ENCODE measurements around the gene KCTD7. TPM values are rescaled to one million over a fixed set of nuclear protein-coding genes. Genes with fewer than 3 reads are reported as not detected.

KCTD7 gene
- total and polyA plus RNA-seq, 10 of the 15 experiments (the other 5 are each of a cell fraction or from before 2014, with no cell fraction given) = 1.6 to 18.0 (median 9.4) TPM

GRCh38 chr7:66664590-66665293 lies 36.1 kb downstream of the KCTD7 start (continued):
- TF ChIP-seq BCL3 (IDR thresholded peaks at IDR 0.05; ENCODE audit: borderline replicate concordance, insufficient read depth, low read depth, low read length, poor library complexity, severe bottlenecking) (no peak), MAX (IDR thresholded peaks at IDR 0.05; ENCODE audit: low read depth, low read length) (no peak), IKZF1 (conservative IDR thresholded peaks at IDR 0.05) (no peak), JUNB (IDR thresholded peaks at IDR 0.05) (no peak), NR2C2 (IDR thresholded peaks at IDR 0.05; ENCODE audit: borderline replicate concordance, control insufficient read depth, insufficient read length, low read depth) (no peak), SREBF2 (IDR thresholded peaks at IDR 0.05; ENCODE audit: low read length) (no peak), CHD2 (IDR thresholded peaks at IDR 0.05; ENCODE audit: borderline replicate concordance, low read depth, low read length) (no peak), USF2 (IDR thresholded peaks at IDR 0.05; ENCODE audit: borderline replicate concordance, low read depth, low read length) (no peak), MTA3 (IDR thresholded peaks at IDR 0.05; ENCODE audit: borderline replicate concordance, low read length) (no peak), SKIL (IDR thresholded peaks at IDR 0.05; ENCODE audit: low read depth, poor library complexity, severe bottlenecking) (no peak), CREM (IDR thresholded peaks at IDR 0.05; ENCODE audit: low read depth) (no peak), CREB1 (IDR thresholded peaks at IDR 0.05; ENCODE audit: low read depth) (no peak), SPI1 (IDR thresholded peaks at IDR 0.05; ENCODE audit: borderline replicate concordance, insufficient read depth, low read depth, low read length) (no peak), NR2C1 (IDR thresholded peaks at IDR 0.05) (no peak)
